DND-41 (cell line): ENCODE data around the gene GPATCH8.

Experiments used
- ATAC-seq: fragments of 200-7000 bp; cut with Tn5 transposase; 3 replicates; pipeline ENCODE4 v1.9.1; 2021; ENCODE audit warnings: low read depth; ENCODE audit not compliant: insufficient read depth
- DNase-seq: peaks from one replicate; pipeline ENCODE4 v3.0.0-alpha.2; 2020
- H2AFZ ChIP-seq: 2 replicates; pipeline ENCODE4 v1.6.0; 2012; ENCODE audit warnings: low read depth, low read length
- H3K27ac ChIP-seq: 2 replicates; pipeline ENCODE4 v1.5.1; 2012; ENCODE audit warnings: low read length, inconsistent platforms
- H3K27me3 ChIP-seq: fragments of 200-600 bp; sonication (generic); 2 replicates; pipeline ENCODE4 v1.6.0; 2012; ENCODE audit warnings: low read length, mild to moderate bottlenecking, inconsistent platforms; ENCODE audit not compliant: insufficient read depth, poor library complexity
- H3K36me3 ChIP-seq: 2 replicates; pipeline ENCODE4 v1.5.1; 2012; ENCODE audit warnings: low read length, inconsistent platforms; ENCODE audit not compliant: insufficient read depth
- H3K4me1 ChIP-seq: 2 replicates; pipeline ENCODE4 v1.5.1; 2012; ENCODE audit warnings: mild to moderate bottlenecking, low read length; ENCODE audit not compliant: insufficient read depth
- H3K4me2 ChIP-seq: 2 replicates; pipeline ENCODE4 v1.6.0; 2012; ENCODE audit warnings: mild to moderate bottlenecking, moderate library complexity, low read length, inconsistent platforms; ENCODE audit not compliant: insufficient read depth
- H3K4me3 ChIP-seq, 2 experiments: fragments of 200-600 bp in 1 of 2; shearing (Covaris generic) in 1 of 2; 2 replicates each; pipeline ENCODE4 v1.5.1; 2012 to 2016; ENCODE audit warnings: inconsistent platforms in 2 of 2, low read length in 2 of 2, mild to moderate bottlenecking in 2 of 2, low read depth in 1 of 2, moderate library complexity in 1 of 2
- H3K79me2 ChIP-seq: 2 replicates; pipeline ENCODE4 v1.6.0; 2012; ENCODE audit warnings: low read length, inconsistent platforms; ENCODE audit not compliant: insufficient read depth
- H3K9ac ChIP-seq: 2 replicates; pipeline ENCODE4 v1.6.0; 2012; ENCODE audit warnings: low read depth, mild to moderate bottlenecking, inconsistent platforms, low read length, moderate library complexity
- H3K9me3 ChIP-seq: 2 replicates; pipeline ENCODE4 v1.5.1; 2012; ENCODE audit warnings: low read length, moderate library complexity, mild to moderate bottlenecking, inconsistent platforms; ENCODE audit not compliant: insufficient read depth, severe bottlenecking
- H4K20me1 ChIP-seq: 2 replicates; pipeline ENCODE4 v1.6.0; 2012; ENCODE audit warnings: low read length; ENCODE audit not compliant: insufficient read depth
- EZH2 ChIP-seq: IDR thresholded peaks from 3 replicates; pipeline ENCODE4 v1.6.1; 2012; ENCODE audit warnings: borderline replicate concordance, low read depth, mild to moderate bottlenecking, moderate library complexity, low read length, inconsistent platforms; ENCODE audit not compliant: severe bottlenecking
- TF ChIP-seq, protein P1 (sequence below): IDR thresholded peaks from 2 replicates; pipeline ENCODE4 v1.5.1; 2012; ENCODE audit warnings: borderline replicate concordance, low read length, moderate library complexity, mild to moderate bottlenecking; ENCODE audit not compliant: poor library complexity, severe bottlenecking; ENCODE audit errors: extremely low read depth

Gene GPATCH8

DNA sequence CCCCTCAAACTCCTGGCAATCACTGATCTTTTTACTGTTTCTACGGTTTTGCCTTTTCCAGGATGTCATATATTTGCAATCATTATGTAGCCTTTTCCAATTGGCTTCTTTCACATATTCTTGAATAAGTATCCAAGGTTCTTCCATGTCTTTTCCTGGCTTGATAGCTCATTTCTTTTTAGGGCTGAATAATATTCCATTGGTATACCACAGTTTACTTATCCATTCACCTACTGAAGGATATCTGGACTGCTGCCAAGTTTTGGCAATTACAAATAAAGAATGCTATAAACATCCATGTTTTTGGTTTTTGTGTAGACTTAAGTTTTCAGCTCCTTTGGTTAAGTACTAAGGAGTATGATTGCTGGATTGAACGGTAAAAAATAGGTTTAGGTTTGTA lies 16.0 kb downstream of the GPATCH8 start:
- peaks cover 9% of the 10 kb centered on the region; the same call in 1 of the 2 replicates for H3K36me3 ChIP-seq
- H3K9me3 ChIP-seq = no peaks in the 10 kb centered on the region
- H3K27me3 ChIP-seq = no peaks in the 10 kb centered on the region

DNA sequence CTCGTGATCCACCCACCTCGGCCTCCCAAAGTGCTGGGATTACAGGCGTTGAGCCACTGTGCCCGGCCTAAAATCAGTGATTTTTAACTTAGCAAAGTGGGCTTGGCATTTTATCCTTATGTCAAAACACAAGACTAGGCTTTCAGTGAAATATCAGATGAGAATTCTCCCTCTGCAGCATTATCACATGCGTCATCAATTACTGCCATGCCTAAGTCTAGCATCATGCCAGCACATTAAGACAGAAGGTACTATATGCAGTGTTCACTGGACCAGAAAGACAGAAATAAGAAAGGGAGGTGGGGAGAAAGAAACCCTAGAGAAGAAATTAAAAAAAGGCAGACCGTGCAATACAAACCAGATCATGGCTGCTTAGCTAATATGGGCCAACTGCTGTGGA lies 29.8 kb downstream of the GPATCH8 start:
- Histone ChIP-seq H3K4me1 (no peaks in the 10 kb centered on the region), H3K9ac (no peak overlapping the region), H3K27ac (no peak overlapping the region), H4K20me1 (peaks cover 43% of the 10 kb centered on the region; the same call in 1 of the 2 replicates), H3K4me3 (no peak overlapping the region), H3K9me3 (no peaks in the 10 kb centered on the region), H2AFZ (no peak overlapping the region), H3K79me2 (peaks cover 94% of the 10 kb centered on the region), H3K4me2 (no peak overlapping the region), H3K27me3 (no peaks in the 10 kb centered on the region), H3K36me3 (peaks cover 14% of the 10 kb centered on the region; the same call in 1 of the 2 replicates)
- TF ChIP-seq, protein P1, sequence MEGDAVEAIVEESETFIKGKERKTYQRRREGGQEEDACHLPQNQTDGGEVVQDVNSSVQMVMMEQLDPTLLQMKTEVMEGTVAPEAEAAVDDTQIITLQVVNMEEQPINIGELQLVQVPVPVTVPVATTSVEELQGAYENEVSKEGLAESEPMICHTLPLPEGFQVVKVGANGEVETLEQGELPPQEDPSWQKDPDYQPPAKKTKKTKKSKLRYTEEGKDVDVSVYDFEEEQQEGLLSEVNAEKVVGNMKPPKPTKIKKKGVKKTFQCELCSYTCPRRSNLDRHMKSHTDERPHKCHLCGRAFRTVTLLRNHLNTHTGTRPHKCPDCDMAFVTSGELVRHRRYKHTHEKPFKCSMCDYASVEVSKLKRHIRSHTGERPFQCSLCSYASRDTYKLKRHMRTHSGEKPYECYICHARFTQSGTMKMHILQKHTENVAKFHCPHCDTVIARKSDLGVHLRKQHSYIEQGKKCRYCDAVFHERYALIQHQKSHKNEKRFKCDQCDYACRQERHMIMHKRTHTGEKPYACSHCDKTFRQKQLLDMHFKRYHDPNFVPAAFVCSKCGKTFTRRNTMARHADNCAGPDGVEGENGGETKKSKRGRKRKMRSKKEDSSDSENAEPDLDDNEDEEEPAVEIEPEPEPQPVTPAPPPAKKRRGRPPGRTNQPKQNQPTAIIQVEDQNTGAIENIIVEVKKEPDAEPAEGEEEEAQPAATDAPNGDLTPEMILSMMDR = no peak
- no peak for TF ChIP-seq EZH2
- ATAC-seq (no peak), DNase-seq (no peak)

More for the DNA sequence above, 16.0 kb downstream of the GPATCH8 start:
- no peak for ATAC-seq
- TF ChIP-seq, protein P1 = no peak
- no peak for TF ChIP-seq EZH2
- H2AFZ ChIP-seq = no peak overlapping the region
- no peak overlapping the region for H3K9ac ChIP-seq
- H3K27ac ChIP-seq = no peak overlapping the region
- H3K4me2 ChIP-seq = no peak overlapping the region
- H3K79me2 ChIP-seq = peaks cover 95% of the 10 kb centered on the region
- no peak overlapping the region for H3K4me3 ChIP-seq
- no peaks in the 10 kb centered on the region for H3K4me1 ChIP-seq
- DNase-seq = no peak
- H4K20me1 ChIP-seq = peaks cover 64% of the 10 kb centered on the region; the same call in 1 of the 2 replicates

DNA sequence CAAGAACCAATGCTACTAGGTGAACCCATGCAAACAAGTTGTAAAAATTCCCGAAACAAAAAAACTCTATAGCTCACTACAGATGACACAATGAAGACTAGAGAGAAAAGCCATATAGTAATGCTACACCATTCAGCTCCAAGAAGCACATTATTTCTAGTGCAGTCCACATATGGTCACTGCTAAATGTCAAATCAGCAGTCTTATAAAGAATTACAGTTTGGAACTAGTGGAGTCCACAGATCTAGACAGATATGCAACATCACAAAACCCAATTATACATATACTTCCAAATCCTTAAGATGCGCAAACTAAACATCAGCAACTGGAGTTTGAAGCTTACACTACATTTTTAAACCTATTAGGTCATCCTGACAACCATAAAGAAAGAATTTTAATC lies 33.5 kb downstream of the GPATCH8 start:
- Histone ChIP-seq H3K4me1 (no peaks in the 10 kb centered on the region), H3K36me3 (peaks cover 25% of the 10 kb centered on the region; the same call in 1 of the 2 replicates), H3K9me3 (no peaks in the 10 kb centered on the region), H4K20me1 (peaks cover 28% of the 10 kb centered on the region; the same call in 1 of the 2 replicates), H3K4me2 (no peak overlapping the region), H3K4me3 (no peak overlapping the region), H3K79me2 (peaks cover 91% of the 10 kb centered on the region), H3K27ac (no peak overlapping the region), H2AFZ (no peak overlapping the region), H3K27me3 (no peaks in the 10 kb centered on the region), H3K9ac (no peak overlapping the region)
- ATAC-seq (no peak), DNase-seq (no peak)
- TF ChIP-seq, protein P1 = no peak
- no peak for TF ChIP-seq EZH2
